ENCODE data around the gene ADAMTS8.

Gene ADAMTS8

DNA sequence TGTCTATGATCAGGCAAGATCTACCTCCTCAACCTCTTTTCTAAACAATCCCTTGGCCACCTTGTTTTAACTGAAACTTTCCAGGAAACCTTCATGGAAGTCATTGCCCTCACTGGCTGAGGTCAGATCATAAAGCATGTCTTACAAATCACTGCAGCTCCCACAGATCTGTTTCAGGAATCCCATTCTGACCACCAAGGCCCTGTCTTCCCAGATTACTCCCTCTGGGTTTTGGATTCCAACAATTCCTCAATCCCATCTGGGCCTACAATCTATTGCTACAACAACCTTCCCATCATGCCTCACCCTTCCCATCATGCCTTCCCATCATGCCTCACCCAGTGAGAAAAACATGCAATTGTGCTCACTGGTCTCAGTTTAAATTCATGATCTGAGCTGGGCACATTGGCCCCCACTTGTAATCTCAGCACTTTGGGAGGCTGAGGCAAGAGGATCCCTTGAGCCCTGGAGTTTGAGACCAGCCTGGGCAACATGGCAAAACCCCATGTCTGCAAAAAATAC, 35.9 kb upstream of the ADAMTS8 start:
- Mint-ChIP-seq H3K4me1 (no peaks in the 10 kb centered on the region), H3K9me3 (no peaks in the 10 kb centered on the region), H3K36me3 (ENCODE audit: low read depth) (peaks cover 6% of the 10 kb centered on the region), H3K27me3 (ENCODE audit: low read depth, poor library complexity) (peaks cover 10% of the 10 kb centered on the region), H3K27ac (no peak overlapping the region), H3K4me3 (no peak overlapping the region)
- DNase-seq, result no peak
- TF ChIP-seq, protein P1, sequence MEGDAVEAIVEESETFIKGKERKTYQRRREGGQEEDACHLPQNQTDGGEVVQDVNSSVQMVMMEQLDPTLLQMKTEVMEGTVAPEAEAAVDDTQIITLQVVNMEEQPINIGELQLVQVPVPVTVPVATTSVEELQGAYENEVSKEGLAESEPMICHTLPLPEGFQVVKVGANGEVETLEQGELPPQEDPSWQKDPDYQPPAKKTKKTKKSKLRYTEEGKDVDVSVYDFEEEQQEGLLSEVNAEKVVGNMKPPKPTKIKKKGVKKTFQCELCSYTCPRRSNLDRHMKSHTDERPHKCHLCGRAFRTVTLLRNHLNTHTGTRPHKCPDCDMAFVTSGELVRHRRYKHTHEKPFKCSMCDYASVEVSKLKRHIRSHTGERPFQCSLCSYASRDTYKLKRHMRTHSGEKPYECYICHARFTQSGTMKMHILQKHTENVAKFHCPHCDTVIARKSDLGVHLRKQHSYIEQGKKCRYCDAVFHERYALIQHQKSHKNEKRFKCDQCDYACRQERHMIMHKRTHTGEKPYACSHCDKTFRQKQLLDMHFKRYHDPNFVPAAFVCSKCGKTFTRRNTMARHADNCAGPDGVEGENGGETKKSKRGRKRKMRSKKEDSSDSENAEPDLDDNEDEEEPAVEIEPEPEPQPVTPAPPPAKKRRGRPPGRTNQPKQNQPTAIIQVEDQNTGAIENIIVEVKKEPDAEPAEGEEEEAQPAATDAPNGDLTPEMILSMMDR (IDR thresholded peaks at IDR 0.05), result no peak

DNA sequence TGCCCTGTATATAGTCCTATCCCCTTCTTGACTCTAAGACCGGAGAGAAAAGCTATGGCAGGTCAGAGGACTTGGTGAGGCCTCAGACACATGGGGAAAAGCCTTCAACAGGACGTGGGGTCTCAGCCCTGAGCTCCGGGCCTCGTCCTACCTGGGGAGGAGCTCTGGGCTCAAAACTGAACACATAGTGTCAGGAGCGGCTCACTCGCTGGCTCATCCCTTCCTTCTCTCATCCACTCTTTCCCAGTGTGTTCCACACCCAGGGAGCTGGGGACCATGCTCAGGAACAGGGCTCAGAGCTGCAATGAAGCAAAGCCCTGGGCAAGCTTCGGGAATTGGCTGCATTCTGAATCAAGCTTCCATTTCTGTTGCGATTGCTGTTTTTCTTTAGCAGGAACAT, 34.5 kb upstream of the ADAMTS8 start:
- TF ChIP-seq, protein P1 (IDR thresholded peaks at IDR 0.05), result no peak
- no peak for DNase-seq
- no peaks in the 10 kb centered on the region for H3K9me3 Mint-ChIP-seq
- no peaks in the 10 kb centered on the region for H3K4me1 Mint-ChIP-seq
- H3K27me3 Mint-ChIP-seq (ENCODE audit: low read depth, poor library complexity), result peaks cover 8% of the 10 kb centered on the region
- H3K27ac Mint-ChIP-seq, result no peak overlapping the region
- H3K4me3 Mint-ChIP-seq, result no peak overlapping the region
- peaks cover 3% of the 10 kb centered on the region for H3K36me3 Mint-ChIP-seq (ENCODE audit: low read depth)

DNA sequence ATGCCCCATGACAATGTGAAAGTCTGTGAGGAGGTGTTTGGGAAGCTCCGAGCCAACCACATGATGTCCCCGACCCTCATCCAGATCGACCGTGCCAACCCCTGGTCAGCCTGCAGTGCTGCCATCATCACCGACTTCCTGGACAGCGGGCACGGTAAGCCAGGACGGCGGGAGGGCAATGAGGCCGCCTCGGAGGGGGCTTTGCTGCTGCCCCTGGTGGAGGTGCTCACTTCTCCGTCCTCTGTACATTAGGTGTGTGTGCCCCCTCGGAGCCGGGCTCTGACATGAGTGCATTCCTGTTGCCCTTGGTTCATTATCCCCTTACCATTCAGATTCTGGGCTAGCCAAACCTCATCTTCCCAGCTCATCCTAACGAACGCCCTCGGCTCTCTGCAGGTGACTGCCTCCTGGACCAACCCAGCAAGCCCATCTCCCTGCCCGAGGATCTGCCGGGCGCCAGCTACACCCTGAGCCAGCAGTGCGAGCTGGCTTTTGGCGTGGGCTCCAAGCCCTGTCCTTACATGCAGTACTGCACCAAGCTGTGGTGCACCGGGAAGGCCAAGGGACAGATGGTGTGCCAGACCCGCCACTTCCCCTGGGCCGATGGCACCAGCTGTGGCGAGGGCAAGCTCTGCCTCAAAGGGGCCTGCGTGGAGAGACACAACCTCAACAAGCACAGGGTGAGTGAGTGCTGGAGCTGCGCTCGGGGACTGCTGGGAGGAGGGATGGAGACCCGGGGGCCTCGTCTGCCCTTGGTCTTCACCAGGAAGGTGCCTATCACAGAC, 33.9 kb upstream of the ADAMTS8 start:
- TF ChIP-seq, protein P1 (IDR thresholded peaks at IDR 0.05), result no peak
- Mint-ChIP-seq H3K9me3 (no peaks in the 10 kb centered on the region), H3K4me1 (no peaks in the 10 kb centered on the region), H3K27ac (no peak overlapping the region), H3K27me3 (ENCODE audit: low read depth, poor library complexity) (peaks cover 9% of the 10 kb centered on the region), H3K4me3 (no peak overlapping the region), H3K36me3 (ENCODE audit: low read depth) (no peaks in the 10 kb centered on the region)
- DNase-seq, result no peak

DNA sequence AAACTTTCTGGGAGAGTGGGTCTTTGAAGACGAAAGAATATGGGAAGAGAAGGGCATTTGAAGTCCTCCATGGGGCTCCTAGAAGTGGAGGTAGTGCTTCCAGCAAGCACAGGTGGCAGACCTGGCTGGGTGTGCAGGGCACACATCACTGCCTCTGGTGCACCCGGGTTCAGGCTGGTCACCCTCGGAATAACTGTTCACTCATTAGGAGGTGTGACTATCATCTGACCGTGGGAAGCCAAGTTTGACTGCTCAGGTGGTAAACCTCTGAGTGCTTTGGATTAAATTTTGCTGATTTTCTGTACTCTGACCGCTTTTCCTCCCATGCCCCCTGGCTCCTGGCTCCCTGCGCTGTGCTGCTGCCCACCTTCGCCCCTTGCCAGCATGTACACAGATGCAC, 31.1 kb upstream of the ADAMTS8 start:
- H3K36me3 Mint-ChIP-seq (ENCODE audit: low read depth), result no peaks in the 10 kb centered on the region
- no peak overlapping the region for H3K27ac Mint-ChIP-seq
- peaks cover 20% of the 10 kb centered on the region for H3K4me1 Mint-ChIP-seq
- peaks cover 16% of the 10 kb centered on the region for H3K27me3 Mint-ChIP-seq (ENCODE audit: low read depth, poor library complexity)
- TF ChIP-seq, protein P1 (IDR thresholded peaks at IDR 0.05), result no peak
- no peaks in the 10 kb centered on the region for H3K9me3 Mint-ChIP-seq
- no peak for DNase-seq
- H3K4me3 Mint-ChIP-seq, result no peak overlapping the region

DNA sequence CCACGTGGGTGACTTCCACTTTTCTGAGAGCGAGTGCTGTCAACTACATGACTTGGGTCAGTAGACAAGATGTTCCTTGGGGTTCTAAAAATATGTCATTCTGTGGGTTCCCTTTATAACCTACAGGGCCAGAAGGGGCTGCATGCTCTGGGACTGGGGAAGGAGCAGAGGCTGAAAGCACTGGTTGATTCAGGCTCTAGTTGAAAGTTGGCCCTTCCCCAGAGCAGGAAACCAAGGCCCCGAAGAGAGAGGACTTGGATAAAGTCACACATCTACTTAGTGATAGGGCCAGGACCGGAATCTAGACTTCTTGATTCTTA, 30.0 kb upstream of the ADAMTS8 start:
- no peak for DNase-seq
- no peak overlapping the region for H3K27ac Mint-ChIP-seq
- H3K4me3 Mint-ChIP-seq, result no peak overlapping the region
- H3K4me1 Mint-ChIP-seq, result peaks cover 28% of the 10 kb centered on the region
- TF ChIP-seq, protein P1 (IDR thresholded peaks at IDR 0.05), result no peak
- H3K9me3 Mint-ChIP-seq, result no peaks in the 10 kb centered on the region
- H3K36me3 Mint-ChIP-seq (ENCODE audit: low read depth), result no peaks in the 10 kb centered on the region
- H3K27me3 Mint-ChIP-seq (ENCODE audit: low read depth, poor library complexity), result peaks cover 17% of the 10 kb centered on the region

Data from nephron progenitor cell (in vitro differentiated cells).